Colon (tissue), 2 donors: Measurements from ENCODE around the gene C5.
"Not testable (repeated sequence)": the region's sequence is repeated elsewhere in the genome, so short reads cannot be mapped to it uniquely, and the experiment has no call there.

Experiments
- FAIRE-seq: peaks from 2 replicates; lab custom pipeline; 2012; peaks lifted over from hg19 to GRCh38; lab: Jason Lieb, UNC
- donor health status: control.
- donor health status: control.

C5 gene

GRCh38 chr9:121048175-121048574 is 1.9 kb downstream of the C5 start:
- FAIRE-seq, result no peak

- no peak for FAIRE-seq
Measured at GRCh38 chr9:121038804-121039203, 11.3 kb downstream of the C5 start.

GRCh38 chr9:121038362-121038761 is 11.7 kb downstream of the C5 start:
- FAIRE-seq, result no peak

- FAIRE-seq, result not testable (repeated sequence)
Measured at GRCh38 chr9:121035717-121036116, 14.4 kb downstream of the C5 start.

GRCh38 chr9:121034529-121034928 is 15.5 kb downstream of the C5 start:
- FAIRE-seq, result no peak

- FAIRE-seq, result no peak
Measured at GRCh38 chr9:121029469-121029868, 20.6 kb downstream of the C5 start.

GRCh38 chr9:121028285-121028684 is 21.8 kb downstream of the C5 start:
- not testable (repeated sequence) for FAIRE-seq

- FAIRE-seq, result no peak
Measured at GRCh38 chr9:121026768-121027167, 23.3 kb downstream of the C5 start.

- FAIRE-seq, result no peak
Measured at GRCh38 chr9:121026260-121026691, 23.8 kb downstream of the C5 start.

- FAIRE-seq, result no peak
Measured at GRCh38 chr9:121024237-121024636, 25.8 kb downstream of the C5 start.

- no peak for FAIRE-seq
Measured at GRCh38 chr9:121023064-121023463, 27.0 kb downstream of the C5 start.

- FAIRE-seq, result no peak
Measured at GRCh38 chr9:121021301-121021700, 28.8 kb downstream of the C5 start.

GRCh38 chr9:121019273-121019672 is 30.8 kb downstream of the C5 start:
- no peak for FAIRE-seq

- FAIRE-seq, result no peak
Measured at GRCh38 chr9:121013911-121014310, 36.2 kb downstream of the C5 start.

- FAIRE-seq, result no peak
Measured at GRCh38 chr9:121009650-121010049, 40.4 kb downstream of the C5 start.

GRCh38 chr9:120999317-120999716 is 50.8 kb downstream of the C5 start:
- no peak for FAIRE-seq

GRCh38 chr9:120998111-120998510 is 52.0 kb downstream of the C5 start:
- FAIRE-seq, result no peak

GRCh38 chr9:120997502-120997901 is 52.6 kb downstream of the C5 start:
- FAIRE-seq, result no peak

GRCh38 chr9:120996409-120996808 is 53.7 kb downstream of the C5 start:
- no peak for FAIRE-seq

- no peak for FAIRE-seq
Measured at GRCh38 chr9:120989065-120989464, 61.0 kb downstream of the C5 start.

- no peak for FAIRE-seq
Measured at GRCh38 chr9:120985819-120986222, 64.3 kb downstream of the C5 start.

GRCh38 chr9:120983259-120983837 is 66.7 kb downstream of the C5 start:
- no peak for FAIRE-seq

GRCh38 chr9:120982836-120983235 is 67.2 kb downstream of the C5 start:
- FAIRE-seq, result no peak

- FAIRE-seq, result no peak
Measured at GRCh38 chr9:120980951-120981350, 69.1 kb downstream of the C5 start.

GRCh38 chr9:120979797-120980196 is 70.3 kb downstream of the C5 start:
- FAIRE-seq, result no peak
